WI38 (cell line): ENCODE results near the gene GLRX.

Source experiments
- H3K4me3 ChIP-seq: 2 replicates; pipeline ENCODE4 v1.5.1; 2011; ENCODE audit warnings: low read depth, mild to moderate bottlenecking, control low read depth, low read length
- CTCF ChIP-seq: IDR thresholded peaks from 2 replicates; pipeline ENCODE4 v1.5.1; 2012; ENCODE audit warnings: low read depth, mild to moderate bottlenecking, control low read depth, low read length

GLRX gene

GRCh38 chr5:95801961-95802360 lies 20.6 kb downstream of the GLRX start:
- TF ChIP-seq CTCF = no peak
- H3K4me3 ChIP-seq = no peak overlapping the region

GRCh38 chr5:95801532-95801931 lies 21.0 kb downstream of the GLRX start:
- no peak for TF ChIP-seq CTCF
- H3K4me3 ChIP-seq = no peak overlapping the region

GRCh38 chr5:95800553-95800952 lies 22.0 kb downstream of the GLRX start:
- H3K4me3 ChIP-seq = no peak overlapping the region
- TF ChIP-seq CTCF = no peak

- H3K4me3 ChIP-seq = no peak overlapping the region
- TF ChIP-seq CTCF = no peak
These were observed 23.2 kb downstream of the GLRX start for GRCh38 chr5:95799191-95799835.

GRCh38 chr5:95798545-95798944 lies 24.0 kb downstream of the GLRX start:
- no peak for TF ChIP-seq CTCF
- H3K4me3 ChIP-seq = no peak overlapping the region

GRCh38 chr5:95798048-95798447 lies 24.5 kb downstream of the GLRX start:
- H3K4me3 ChIP-seq = no peak overlapping the region

GRCh38 chr5:95797301-95797700 lies 25.2 kb downstream of the GLRX start:
- H3K4me3 ChIP-seq = no peak overlapping the region
- TF ChIP-seq CTCF = no peak

More at GRCh38 chr5:95798048-95798447, 24.5 kb downstream of the GLRX start:
- no peak for TF ChIP-seq CTCF
